ENCODE data around the gene ZNF710. TPM values are rescaled to one million over a fixed set of nuclear protein-coding genes. Genes with fewer than 3 reads are reported as not detected.
A peak's percentile ranks its signal among the peaks of the same experiment; 100 is the strongest.

Gene ZNF710
- total RNA-seq, 1 donor from 2014 or later: 129 TPM

DNA sequence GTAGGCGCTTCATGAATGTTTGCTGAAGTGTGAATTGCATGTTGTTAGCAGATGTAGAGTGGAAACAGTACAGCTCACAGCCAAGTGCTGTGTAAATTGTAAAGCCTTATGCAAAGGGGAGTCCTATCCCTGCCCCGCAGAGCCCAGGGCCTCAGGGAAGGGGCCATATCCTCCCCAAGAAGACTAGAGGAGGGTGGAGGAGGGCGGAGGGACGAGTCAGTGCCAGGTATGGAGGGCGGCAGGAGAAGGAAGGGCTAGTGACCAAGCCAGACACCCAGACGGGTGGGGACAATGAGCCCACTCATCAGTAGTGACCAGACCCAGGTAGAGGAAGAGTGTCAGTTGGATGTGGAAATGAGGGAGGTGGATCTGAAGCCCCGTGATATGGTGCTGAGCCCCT lies 45.2 kb downstream of the ZNF710 start:
- peaks cover 29% of the 10 kb centered on the region for H3K36me3 Mint-ChIP-seq (ENCODE audit: low read depth, unreplicated experiment)
- peaks cover 11% of the 10 kb centered on the region for H3K27me3 Mint-ChIP-seq (ENCODE audit: unreplicated experiment)
- peak overlapping the region; percentile 8 for H3K27ac Mint-ChIP-seq (ENCODE audit: unreplicated experiment)
- TF ChIP-seq, protein P1, sequence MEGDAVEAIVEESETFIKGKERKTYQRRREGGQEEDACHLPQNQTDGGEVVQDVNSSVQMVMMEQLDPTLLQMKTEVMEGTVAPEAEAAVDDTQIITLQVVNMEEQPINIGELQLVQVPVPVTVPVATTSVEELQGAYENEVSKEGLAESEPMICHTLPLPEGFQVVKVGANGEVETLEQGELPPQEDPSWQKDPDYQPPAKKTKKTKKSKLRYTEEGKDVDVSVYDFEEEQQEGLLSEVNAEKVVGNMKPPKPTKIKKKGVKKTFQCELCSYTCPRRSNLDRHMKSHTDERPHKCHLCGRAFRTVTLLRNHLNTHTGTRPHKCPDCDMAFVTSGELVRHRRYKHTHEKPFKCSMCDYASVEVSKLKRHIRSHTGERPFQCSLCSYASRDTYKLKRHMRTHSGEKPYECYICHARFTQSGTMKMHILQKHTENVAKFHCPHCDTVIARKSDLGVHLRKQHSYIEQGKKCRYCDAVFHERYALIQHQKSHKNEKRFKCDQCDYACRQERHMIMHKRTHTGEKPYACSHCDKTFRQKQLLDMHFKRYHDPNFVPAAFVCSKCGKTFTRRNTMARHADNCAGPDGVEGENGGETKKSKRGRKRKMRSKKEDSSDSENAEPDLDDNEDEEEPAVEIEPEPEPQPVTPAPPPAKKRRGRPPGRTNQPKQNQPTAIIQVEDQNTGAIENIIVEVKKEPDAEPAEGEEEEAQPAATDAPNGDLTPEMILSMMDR (IDR thresholded peaks at IDR 0.05; ENCODE audit: unreplicated experiment): no peak
- H3K9me3 Mint-ChIP-seq (ENCODE audit: unreplicated experiment): no peaks in the 10 kb centered on the region
- no peak for DNase-seq (ENCODE audit: low spot score)
- peaks cover 58% of the 10 kb centered on the region for H3K4me1 Mint-ChIP-seq (ENCODE audit: unreplicated experiment)
- no peak overlapping the region for H3K4me3 Mint-ChIP-seq (ENCODE audit: unreplicated experiment)

DNA sequence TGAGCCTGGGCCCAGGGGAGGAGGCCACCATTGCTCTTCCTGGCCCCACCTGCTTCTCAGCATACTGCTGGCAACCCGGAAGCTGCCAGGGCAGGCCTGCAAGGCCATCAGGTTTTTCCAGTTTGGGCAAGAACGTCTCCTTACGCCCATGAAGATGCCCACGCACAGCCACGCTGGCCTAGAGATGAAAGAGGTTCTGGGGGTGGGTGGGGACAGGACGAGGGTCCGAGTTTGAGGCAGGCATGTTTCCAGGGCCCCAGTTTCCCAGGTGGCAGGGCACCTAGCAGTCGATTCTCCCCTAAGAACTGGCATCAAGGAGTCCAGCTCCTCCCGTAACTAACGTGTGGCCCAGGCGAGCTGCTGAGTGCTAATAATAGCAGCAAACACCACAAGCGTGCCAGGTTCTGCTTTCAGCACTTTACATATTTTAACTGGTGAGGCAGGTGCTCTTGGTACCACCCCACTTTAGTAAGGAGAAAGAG lies 45.8 kb downstream of the ZNF710 start:
- Mint-ChIP-seq H3K27ac (ENCODE audit: unreplicated experiment) (no peak overlapping the region), H3K4me3 (ENCODE audit: unreplicated experiment) (no peak overlapping the region), H3K36me3 (ENCODE audit: low read depth, unreplicated experiment) (peaks cover 29% of the 10 kb centered on the region), H3K9me3 (ENCODE audit: unreplicated experiment) (no peaks in the 10 kb centered on the region), H3K4me1 (ENCODE audit: unreplicated experiment) (peaks cover 59% of the 10 kb centered on the region), H3K27me3 (ENCODE audit: unreplicated experiment) (peaks cover 11% of the 10 kb centered on the region)
- no peak for DNase-seq (ENCODE audit: low spot score)
- TF ChIP-seq, protein P1 (IDR thresholded peaks at IDR 0.05; ENCODE audit: unreplicated experiment): no peak

DNA sequence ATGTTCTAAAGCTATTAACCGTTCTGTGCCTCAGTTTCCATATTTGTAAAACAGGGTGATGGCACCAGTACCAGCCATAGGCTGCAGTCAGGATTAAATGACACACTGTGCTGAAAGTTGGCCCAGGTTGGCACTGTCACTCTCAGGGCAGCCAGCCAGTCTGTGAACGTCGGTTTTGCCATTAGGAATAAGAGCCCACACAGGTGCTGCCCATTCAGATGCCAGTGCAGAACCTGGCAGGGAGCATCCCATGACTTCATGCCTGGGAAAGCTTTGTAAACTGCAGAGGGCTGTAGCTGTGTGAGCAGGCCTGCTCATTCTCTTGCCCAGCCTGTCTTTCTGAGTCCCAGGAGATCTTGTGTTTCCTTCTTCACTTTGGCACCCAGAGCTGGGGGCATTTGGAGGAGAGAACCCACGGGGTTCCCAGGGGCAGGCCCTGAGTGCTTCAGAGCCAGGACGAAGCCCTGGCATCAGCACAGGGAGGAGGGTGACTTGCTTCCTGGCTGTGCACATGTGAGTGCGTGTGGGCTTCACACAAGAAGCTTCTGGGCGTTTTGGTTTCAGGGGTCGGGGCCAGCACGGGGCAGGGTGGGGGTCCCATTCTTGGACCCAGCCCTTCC lies 46.9 kb downstream of the ZNF710 start:
- Mint-ChIP-seq H3K4me3 (ENCODE audit: unreplicated experiment) (no peak overlapping the region), H3K27me3 (ENCODE audit: unreplicated experiment) (peaks cover 13% of the 10 kb centered on the region), H3K27ac (ENCODE audit: unreplicated experiment) (no peak overlapping the region), H3K4me1 (ENCODE audit: unreplicated experiment) (peaks cover 60% of the 10 kb centered on the region), H3K9me3 (ENCODE audit: unreplicated experiment) (no peaks in the 10 kb centered on the region), H3K36me3 (ENCODE audit: low read depth, unreplicated experiment) (peaks cover 34% of the 10 kb centered on the region)
- no peak for DNase-seq (ENCODE audit: low spot score)
- TF ChIP-seq, protein P1 (IDR thresholded peaks at IDR 0.05; ENCODE audit: unreplicated experiment): no peak

DNA sequence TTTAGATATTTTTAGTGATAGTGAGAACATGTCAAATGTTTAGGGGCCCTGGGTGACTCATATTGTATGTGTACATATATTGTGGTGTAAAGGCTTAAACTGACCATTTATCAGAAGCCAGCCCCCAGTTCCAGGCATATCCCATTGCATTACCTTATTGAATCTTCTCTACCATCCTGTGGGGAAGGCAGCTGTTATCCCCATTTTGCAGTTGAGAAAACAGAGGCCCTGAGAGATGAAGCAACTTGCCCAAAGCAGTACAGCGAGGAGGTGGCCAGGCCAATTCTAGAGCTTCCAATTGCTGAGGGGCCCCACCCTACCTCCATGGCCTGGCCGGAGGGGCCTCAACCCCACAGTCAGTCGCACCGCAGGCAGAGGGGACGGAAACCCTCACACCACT lies 47.9 kb downstream of the ZNF710 start:
- Mint-ChIP-seq H3K27me3 (ENCODE audit: unreplicated experiment) (peaks cover 14% of the 10 kb centered on the region), H3K4me3 (ENCODE audit: unreplicated experiment) (no peak overlapping the region), H3K27ac (ENCODE audit: unreplicated experiment) (peak overlapping the region; percentile 61), H3K9me3 (ENCODE audit: unreplicated experiment) (no peaks in the 10 kb centered on the region), H3K4me1 (ENCODE audit: unreplicated experiment) (peaks cover 61% of the 10 kb centered on the region), H3K36me3 (ENCODE audit: low read depth, unreplicated experiment) (peaks cover 27% of the 10 kb centered on the region)
- TF ChIP-seq, protein P1 (IDR thresholded peaks at IDR 0.05; ENCODE audit: unreplicated experiment): no peak
- no peak for DNase-seq (ENCODE audit: low spot score)
